Aorta (tissue), 5 donors: ENCODE results near the gene SDC3. TPM values are rescaled to one million over a fixed set of nuclear protein-coding genes. Genes with fewer than 3 reads are reported as not detected.

Source experiments
- ATAC-seq: fragments of 200-7000 bp; cut with Tn5 transposase; one replicate; pipeline ENCODE4 v1.9.1; 2022; ENCODE audit warnings: moderate library complexity; ENCODE audit not compliant: low FRiP score
- DNase-seq, 2 donors: peaks; one replicate each; pipeline ENCODE4 v3.0.0-alpha.2; 2020
- H3K27ac ChIP-seq, 2 donors: one replicate each; pipeline ENCODE4 v1.5.1; 2013; ENCODE audit warnings: low read length in 2 of 2, mild to moderate bottlenecking in 2 of 2, moderate library complexity in 2 of 2, control low read depth in 1 of 2, inconsistent platforms in 1 of 2, low read depth in 1 of 2
- H3K27me3 ChIP-seq, 2 donors: one replicate each; pipeline ENCODE4 v1.6.1; 2013; ENCODE audit warnings: control low read depth in 1 of 2, low read length in 1 of 2, mild to moderate bottlenecking in 1 of 2, moderate library complexity in 1 of 2; ENCODE audit not compliant: insufficient read depth in 2 of 2, control insufficient read depth in 1 of 2
- H3K36me3 ChIP-seq, 2 donors: one replicate each; pipeline ENCODE4 v1.6.1; 2013; ENCODE audit warnings: control low read depth in 1 of 2, low read length in 1 of 2, mild to moderate bottlenecking in 1 of 2; ENCODE audit not compliant: insufficient read depth in 2 of 2, control insufficient read depth in 1 of 2
- H3K4me1 ChIP-seq, 2 donors: one replicate each; pipeline ENCODE4 v1.6.1; 2013; ENCODE audit warnings: low read length in 2 of 2, control low read depth in 1 of 2, mild to moderate bottlenecking in 1 of 2, moderate library complexity in 1 of 2; ENCODE audit not compliant: insufficient read depth in 2 of 2, control insufficient read depth in 1 of 2
- H3K4me3 ChIP-seq, 2 donors: one replicate each; pipeline ENCODE4 v1.5.1; 2013; ENCODE audit warnings: low read length in 2 of 2, control low read depth in 1 of 2, mild to moderate bottlenecking in 1 of 2
- H3K9me3 ChIP-seq: one replicate; pipeline ENCODE4 v1.6.1; 2013; ENCODE audit warnings: mild to moderate bottlenecking, low read length; ENCODE audit not compliant: control insufficient read depth
- WGBS, 2 donors: extraction: QIAGEN DNeasy Blood & Tissue Kit; methylation state at CpG; one replicate each; pipeline ENCODE4 v1.1.7; 2013; 5-methylcytosine and 5-hydroxymethylcytosine counted together
- intact Hi-C, 2 donors: fragments of 100-400 bp; cut with DNase I; formaldehyde crosslinking; loops; one replicate each; pipeline versions ENCODE4 v1.14.2 to v1.15.0; 2022
- polyA plus RNA-seq, 2 donors: library from polyadenylated mRNA; stranded (reverse); fragments of 200-250 nt; gene quantifications; one replicate each; pipeline ENCODE4 v1.2.3, GENCODE V29; 2013
- total RNA-seq, 2 donors: library from RNA; stranded (reverse); fragmentation: NEBNext Ultra II Directional; extraction: Animal tissue kit (Norgen Biotek cat#: 25700); gene quantifications; one replicate each; pipeline ENCODE4 v1.2.1, GENCODE V29; 2021
- donor health status: healthy with polysubstance abuse.
- donor health status: Bipolar disorder and iron deficiency.
- donor health status: DM: no; HTN: no; CAD: no.
- donor health status: DM: no; HTN: no; CAD: no.
- donor health status: DM: yes; HTN: yes; CAD: no.

Gene SDC3
- total and polyA plus RNA-seq, 4 donors: 19.1 to 72.7 (median 42.7) TPM

- DNase-seq (no peak), ATAC-seq (no peak)
- 98 to 100% methylated on average over 1 of the region's 1 CpG for WGBS, 2 donors
- no peak overlapping the region for H3K27ac ChIP-seq
- no peak overlapping the region for H3K4me3 ChIP-seq
- H3K4me1 ChIP-seq: no peaks in the 10 kb centered on the region
- H3K9me3 ChIP-seq: no peaks in the 10 kb centered on the region
- intact Hi-C loops: no loop called here
- no peaks in the 10 kb centered on the region for H3K27me3 ChIP-seq
- no peaks in the 10 kb centered on the region for H3K36me3 ChIP-seq
Measured at GRCh38 chr1:30851286-30851685, 57.3 kb downstream of the SDC3 start.

GRCh38 chr1:30850607-30851006, 58.0 kb downstream of the SDC3 start:
- ATAC-seq (no peak), DNase-seq (no peak)
- H3K4me3 ChIP-seq: no peak overlapping the region
- H3K4me1 ChIP-seq: no peaks in the 10 kb centered on the region
- 86 to 91% methylated on average over 2 of the region's 2 CpGs for WGBS, 2 donors
- H3K27me3 ChIP-seq: no peaks in the 10 kb centered on the region
- intact Hi-C loops: no loop called here
- no peaks in the 10 kb centered on the region for H3K36me3 ChIP-seq
- H3K27ac ChIP-seq: no peak overlapping the region
- H3K9me3 ChIP-seq: no peaks in the 10 kb centered on the region

- H3K36me3 ChIP-seq: no peaks in the 10 kb centered on the region
- no peaks in the 10 kb centered on the region for H3K27me3 ChIP-seq
- intact Hi-C loops: no loop called here
- H3K9me3 ChIP-seq: no peaks in the 10 kb centered on the region
- WGBS, 2 donors: 74% methylated on average over 5 of the region's 5 CpGs
- no peak overlapping the region for H3K27ac ChIP-seq
- DNase-seq (no peak), ATAC-seq (no peak)
- H3K4me1 ChIP-seq: no peaks in the 10 kb centered on the region
- no peak overlapping the region for H3K4me3 ChIP-seq
Measured at GRCh38 chr1:30848130-30848529, 60.4 kb downstream of the SDC3 start.

GRCh38 chr1:30847358-30847972, 61.1 kb downstream of the SDC3 start:
- Histone ChIP-seq H3K9me3 (no peaks in the 10 kb centered on the region), H3K4me3 (no peak overlapping the region), H3K36me3 (no peaks in the 10 kb centered on the region), H3K27ac (no peak overlapping the region), H3K4me1 (no peaks in the 10 kb centered on the region), H3K27me3 (no peaks in the 10 kb centered on the region)
- intact Hi-C loops: no loop called here
- ATAC-seq (peak; percentile 79), DNase-seq (peak; percentile 81 to 87)
- 56 to 68% methylated on average over 17 of the region's 17 CpGs for WGBS, 2 donors

- no peak overlapping the region for H3K4me3 ChIP-seq
- WGBS, 2 donors: 90 to 97% methylated on average over 6 of the region's 6 CpGs
- intact Hi-C loops: no loop called here
Measured at GRCh38 chr1:30846587-30846986, 62.0 kb downstream of the SDC3 start.

DNA sequence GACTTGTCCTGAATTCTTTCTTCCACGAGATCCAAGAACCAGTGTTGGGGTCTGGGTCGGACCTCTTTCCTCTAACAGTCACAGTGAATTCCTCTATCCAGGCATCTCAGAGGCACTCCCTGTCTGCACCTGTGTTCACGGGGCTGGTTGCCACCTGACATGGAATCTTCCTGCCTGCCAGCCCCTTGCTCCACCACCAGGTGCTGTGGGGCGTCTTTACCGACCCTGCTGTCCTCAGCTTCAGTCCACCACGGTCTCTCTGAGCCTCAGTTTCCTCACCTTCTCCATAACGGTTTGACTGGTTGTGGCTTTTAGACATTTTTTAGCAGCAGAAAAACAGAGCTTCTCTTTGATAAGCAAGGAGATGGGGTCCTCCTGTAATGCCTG, 62.7 kb downstream of the SDC3 start:
- ATAC-seq (no peak), DNase-seq (no peak)
- Histone ChIP-seq H3K27ac (no peak overlapping the region), H3K36me3 (no peaks in the 10 kb centered on the region), H3K4me1 (no peaks in the 10 kb centered on the region), H3K9me3 (no peaks in the 10 kb centered on the region), H3K4me3 (no peak overlapping the region), H3K27me3 (no peaks in the 10 kb centered on the region)
- intact Hi-C loops: no loop called here
- 77 to 80% methylated on average over 7 of the region's 7 CpGs for WGBS, 2 donors

More at GRCh38 chr1:30846587-30846986, 62.0 kb downstream of the SDC3 start:
- no peaks in the 10 kb centered on the region for H3K27me3 ChIP-seq
- no peaks in the 10 kb centered on the region for H3K9me3 ChIP-seq
- no peaks in the 10 kb centered on the region for H3K4me1 ChIP-seq
- no peaks in the 10 kb centered on the region for H3K36me3 ChIP-seq
- no peak for DNase-seq
- ATAC-seq: no peak
- no peak overlapping the region for H3K27ac ChIP-seq

DNA sequence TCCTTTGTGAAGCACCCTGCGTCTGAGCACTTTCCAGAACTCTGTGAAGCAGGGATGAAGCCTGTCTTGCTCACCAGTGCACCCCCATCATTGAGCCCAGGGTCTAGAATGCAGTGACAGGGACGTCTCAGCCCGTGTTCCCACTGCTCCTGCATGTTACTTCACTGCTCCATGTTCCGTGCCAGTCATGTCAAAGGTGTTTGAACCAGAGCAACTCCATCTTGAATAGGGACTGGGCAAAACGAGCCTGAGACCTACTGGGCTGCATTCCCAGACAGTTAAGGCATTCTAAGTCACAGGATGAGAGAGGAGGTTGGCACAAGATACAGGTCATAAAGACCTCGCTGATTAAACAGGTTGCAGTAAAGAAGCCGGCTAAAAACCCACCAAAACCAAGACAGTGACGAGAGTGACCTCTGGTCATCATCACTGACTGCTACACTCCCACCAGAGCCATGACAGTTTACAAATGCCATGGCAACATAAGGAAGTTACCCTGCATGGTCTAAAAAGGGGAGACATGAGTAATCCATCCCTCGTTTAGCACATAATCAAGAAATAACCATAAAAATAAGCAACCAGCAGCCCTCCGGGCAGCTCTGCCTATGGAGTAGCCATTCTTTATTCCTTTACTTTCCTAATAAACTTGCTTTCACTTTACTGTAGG, 63.2 kb downstream of the SDC3 start:
- intact Hi-C loops: no loop called here
- H3K4me1 ChIP-seq: no peaks in the 10 kb centered on the region
- H3K27ac ChIP-seq: no peak overlapping the region
- no peak for ATAC-seq
- DNase-seq: no peak
- WGBS, 2 donors: 52 to 53% methylated on average over 10 of the region's 10 CpGs
- H3K9me3 ChIP-seq: no peaks in the 10 kb centered on the region
- H3K4me3 ChIP-seq: no peak overlapping the region
- no peaks in the 10 kb centered on the region for H3K36me3 ChIP-seq
- no peaks in the 10 kb centered on the region for H3K27me3 ChIP-seq

DNA sequence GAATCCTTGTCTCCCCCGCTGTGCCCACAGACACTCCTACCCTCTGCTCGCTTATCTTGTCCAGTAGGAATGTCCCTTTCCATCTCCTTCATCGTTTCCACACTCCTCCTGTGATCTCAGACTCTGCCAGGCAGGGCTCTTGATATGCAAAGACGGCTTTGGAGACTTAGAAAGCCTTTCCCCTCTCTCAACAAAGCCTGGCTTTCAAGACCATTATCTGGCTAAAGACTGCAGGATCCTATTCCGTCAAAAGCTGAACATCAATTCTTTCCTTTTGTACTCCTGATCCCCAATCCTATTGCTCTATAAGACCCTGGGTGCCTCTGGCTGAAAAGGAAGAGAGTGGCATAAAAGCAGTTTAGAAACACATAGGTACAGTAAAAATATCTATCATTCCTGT, 63.9 kb downstream of the SDC3 start:
- no peak for ATAC-seq
- no peaks in the 10 kb centered on the region for H3K4me1 ChIP-seq
- H3K27ac ChIP-seq: no peak overlapping the region
- intact Hi-C loops: no loop called here
- 85 to 90% methylated on average over 5 of the region's 5 CpGs for WGBS, 2 donors
- H3K9me3 ChIP-seq: no peaks in the 10 kb centered on the region
- H3K4me3 ChIP-seq: no peak overlapping the region
- H3K36me3 ChIP-seq: no peaks in the 10 kb centered on the region
- DNase-seq: no peak
- H3K27me3 ChIP-seq: no peaks in the 10 kb centered on the region

- intact Hi-C loops: no loop called here
- Histone ChIP-seq H3K9me3 (no peaks in the 10 kb centered on the region), H3K27ac (no peak overlapping the region), H3K4me3 (no peak overlapping the region), H3K4me1 (no peaks in the 10 kb centered on the region), H3K27me3 (no peaks in the 10 kb centered on the region), H3K36me3 (no peaks in the 10 kb centered on the region)
- 47 to 62% methylated on average over 7 of the region's 7 CpGs for WGBS, 2 donors
- DNase-seq (no peak), ATAC-seq (no peak)
Measured at GRCh38 chr1:30842697-30843354, 65.7 kb downstream of the SDC3 start.
